ENCODE data around the gene RNGTT.
"Not testable (repeated sequence)": the region's sequence is repeated elsewhere in the genome, so short reads cannot be mapped to it uniquely, and the experiment has no call there.

Gene RNGTT

DNA sequence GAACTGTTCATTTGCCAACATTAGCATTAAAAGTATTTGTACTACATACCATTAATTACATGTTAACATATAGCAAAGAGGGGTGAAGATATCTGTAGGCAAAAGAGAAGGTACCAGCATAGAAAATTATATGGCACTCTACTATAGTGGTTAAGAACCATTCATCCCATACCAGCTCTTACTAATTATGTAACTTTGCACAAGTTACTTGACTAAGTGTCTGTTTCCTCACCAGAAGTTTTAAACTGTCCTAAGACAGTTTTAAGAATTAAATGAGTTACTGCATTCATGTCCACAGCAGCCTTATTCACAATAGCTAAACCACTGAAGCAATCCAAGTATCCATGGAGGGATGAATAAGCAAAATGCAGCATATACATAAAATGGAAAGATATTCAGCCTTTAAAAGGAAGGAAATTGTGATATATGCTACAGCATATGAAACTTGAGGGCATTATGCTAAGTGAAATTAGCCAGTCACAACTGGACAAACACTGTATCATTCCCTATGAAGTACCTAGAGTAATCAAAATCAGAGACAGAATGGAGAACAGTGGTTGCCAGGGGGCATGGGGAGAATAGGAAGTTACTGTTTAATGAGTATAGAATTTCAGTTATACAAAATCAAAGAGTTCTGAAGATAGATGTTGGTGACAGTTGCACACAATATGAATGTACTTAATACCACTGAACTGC is 98.9 kb downstream of the RNGTT start:
- no peak for DNase-seq

DNA sequence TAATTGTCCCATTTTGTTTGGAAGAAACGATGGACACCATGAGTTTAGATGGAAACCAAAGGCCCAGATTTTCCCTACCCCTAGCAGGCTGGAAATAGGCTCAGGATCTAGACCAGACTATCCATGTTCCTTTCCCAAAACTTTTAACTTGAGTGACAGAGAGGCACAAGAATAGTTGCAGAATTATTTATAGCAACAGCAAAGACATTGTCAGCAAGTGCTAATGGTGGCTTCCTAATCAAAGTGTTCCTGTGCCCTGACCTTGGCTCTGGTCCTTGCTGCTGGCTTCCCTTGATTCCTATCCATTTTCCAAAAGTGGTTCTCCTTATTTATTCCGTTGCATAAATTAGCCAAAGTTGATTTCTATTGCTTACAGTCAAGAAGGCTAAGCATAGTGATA is 103.1 kb downstream of the RNGTT start:
- no peak for DNase-seq

- DNase-seq = no peak
Measured at GRCh38 chr6:88858455-88858854, 105.0 kb downstream of the RNGTT start.

DNA sequence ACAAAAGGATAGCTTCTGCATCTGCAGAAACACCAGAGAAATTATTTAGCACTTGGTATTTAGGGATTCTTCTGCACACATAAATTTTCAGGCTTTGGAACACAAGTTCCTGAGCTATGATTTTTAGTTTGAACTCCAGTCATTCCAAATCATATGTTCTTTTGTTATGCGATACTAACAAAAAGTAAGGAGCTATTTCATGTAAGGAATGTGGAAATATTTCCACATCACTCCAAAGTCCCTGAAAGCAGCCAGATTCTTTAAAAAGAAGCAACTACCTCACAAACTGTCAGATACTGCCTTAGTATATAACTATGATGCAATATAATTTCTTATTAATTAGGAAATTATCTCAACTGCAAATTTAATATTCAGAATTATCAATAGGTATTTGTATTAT is 106.9 kb downstream of the RNGTT start:
- no peak for DNase-seq

GRCh38 chr6:88855541-88856147 is 107.8 kb downstream of the RNGTT start:
- no peak for DNase-seq

- DNase-seq = no peak
Measured at GRCh38 chr6:88852775-88853174, 110.6 kb downstream of the RNGTT start.

- DNase-seq = no peak
Measured at GRCh38 chr6:88852000-88852399, 111.4 kb downstream of the RNGTT start.

DNA sequence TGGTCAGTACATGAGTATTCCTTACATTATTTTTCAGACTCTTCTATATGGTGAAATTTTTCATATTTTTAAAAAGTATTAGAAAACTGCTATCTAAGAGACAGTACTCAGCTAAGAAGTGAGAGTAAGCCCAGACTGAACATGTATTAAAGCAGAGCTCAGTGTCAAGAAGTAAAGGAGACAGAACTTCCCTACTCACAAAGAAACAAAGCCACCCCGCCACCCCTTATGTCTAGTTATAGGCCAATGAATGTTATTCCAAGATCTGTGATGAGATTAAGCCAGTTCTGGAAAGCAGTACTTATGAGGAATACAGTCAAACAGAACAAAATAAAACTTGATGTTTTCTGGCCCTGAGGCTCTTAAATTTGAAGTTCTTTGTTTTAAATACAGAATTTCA is 114.5 kb downstream of the RNGTT start:
- no peak for DNase-seq

DNA sequence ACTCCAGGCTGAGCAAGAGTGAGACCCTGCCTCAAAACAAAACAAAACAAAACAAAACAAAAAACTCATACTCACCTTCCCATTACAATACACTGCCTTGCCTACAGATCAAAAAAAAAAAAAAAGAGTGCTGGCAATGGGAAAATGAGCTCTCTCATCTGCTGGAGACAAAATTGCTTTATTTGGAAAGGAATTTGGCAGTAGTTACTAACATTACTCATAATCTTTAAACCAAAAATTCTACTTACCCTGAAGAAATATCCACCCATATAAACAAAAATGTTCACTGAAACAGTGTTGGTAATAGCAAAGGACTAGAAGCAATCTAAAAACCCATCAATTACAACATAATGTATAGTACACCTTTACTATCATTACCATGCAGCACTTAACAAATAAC is 120.4 kb downstream of the RNGTT start:
- DNase-seq = no peak

GRCh38 chr6:88842320-88842719 is 121.1 kb downstream of the RNGTT start:
- no peak for DNase-seq

GRCh38 chr6:88840796-88841539 is 122.5 kb downstream of the RNGTT start:
- no peak for DNase-seq

- no peak for DNase-seq
Measured at GRCh38 chr6:88840289-88840688, 123.1 kb downstream of the RNGTT start.

DNA sequence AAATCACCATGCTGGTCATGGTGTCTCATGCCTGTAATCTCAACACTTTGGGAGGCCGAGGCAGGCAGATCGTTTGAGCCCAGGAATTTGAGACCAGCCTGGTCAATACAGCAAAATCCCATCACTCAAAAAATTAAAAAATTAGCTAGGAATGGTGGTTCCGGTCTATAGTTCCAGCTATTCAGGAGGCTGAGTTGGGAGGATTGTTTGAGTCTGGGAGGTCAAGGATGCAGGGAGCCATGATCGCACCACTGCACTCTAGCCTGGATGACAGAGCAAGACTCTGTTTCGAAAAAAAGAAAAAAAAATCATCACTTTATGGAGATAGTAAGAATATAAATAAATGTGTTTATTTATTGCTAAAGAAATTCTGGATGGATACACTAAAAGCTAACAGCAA is 124.1 kb downstream of the RNGTT start:
- DNase-seq = no peak

GRCh38 chr6:88835210-88835609 is 128.2 kb downstream of the RNGTT start:
- DNase-seq = no peak

DNA sequence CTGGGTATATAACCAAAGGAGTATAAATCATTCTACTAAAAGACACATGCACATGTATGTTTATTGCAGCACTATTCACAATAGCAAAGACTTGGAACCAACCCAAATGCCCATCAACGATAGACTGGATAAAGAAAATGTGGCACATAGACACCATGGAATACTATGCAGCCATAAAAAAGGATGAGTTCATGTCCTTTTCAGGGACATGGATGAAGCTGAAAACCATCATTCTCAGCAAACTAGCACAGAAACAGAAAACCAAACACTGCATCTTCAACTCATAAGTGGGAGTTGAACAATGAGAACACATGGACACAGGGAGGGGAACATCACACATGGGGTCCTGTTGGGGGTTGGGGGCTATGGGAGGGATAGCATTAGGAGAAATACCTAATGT is 130.3 kb downstream of the RNGTT start:
- DNase-seq = not testable (repeated sequence)

DNA sequence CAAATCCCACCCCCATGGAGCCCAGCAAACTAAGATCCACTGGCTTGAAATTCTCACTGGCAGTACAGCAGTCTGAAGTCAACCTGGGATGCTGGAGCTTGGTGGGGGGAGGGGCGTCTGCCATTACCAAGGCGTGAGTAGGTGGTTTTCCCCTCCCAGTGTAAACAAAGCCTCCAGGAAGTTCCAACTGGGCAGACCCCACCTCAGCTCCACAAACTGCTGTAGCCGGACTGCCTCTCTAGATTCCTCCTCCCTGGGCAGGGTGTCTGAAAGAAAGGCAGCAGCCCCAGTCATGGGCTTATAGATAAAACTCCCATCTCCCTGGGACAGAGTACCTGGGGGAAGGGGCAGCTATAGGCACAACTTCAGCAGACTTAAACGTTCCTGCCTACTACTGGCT is 135.8 kb downstream of the RNGTT start:
- DNase-seq = not testable (repeated sequence)

DNA sequence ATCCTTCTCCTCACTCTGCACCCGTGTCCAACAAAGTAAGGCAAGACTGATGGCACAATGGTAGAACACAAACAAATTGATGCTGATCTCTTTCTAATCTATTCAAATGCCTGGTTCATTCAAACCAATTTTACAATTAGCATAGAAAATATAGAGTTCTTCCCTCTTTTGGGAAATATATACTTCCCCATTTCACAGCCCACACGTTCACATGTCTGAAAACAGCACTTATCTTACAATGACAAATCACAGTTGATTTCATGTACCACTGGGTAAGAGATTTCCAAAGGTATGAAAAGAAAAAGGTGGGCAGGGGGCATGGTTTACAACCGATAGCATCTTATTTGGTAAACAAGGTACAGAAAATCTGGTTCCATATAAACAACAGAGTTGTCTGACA is 137.6 kb downstream of the RNGTT start:
- peak; percentile 56 to 66 for DNase-seq

- DNase-seq = no peak
Measured at GRCh38 chr6:88823998-88824397, 139.4 kb downstream of the RNGTT start.

GRCh38 chr6:88815491-88815890 is 147.9 kb downstream of the RNGTT start:
- no peak for DNase-seq

- no peak for DNase-seq
Measured at GRCh38 chr6:88814909-88815308, 148.5 kb downstream of the RNGTT start.

- DNase-seq = no peak
Measured at GRCh38 chr6:88813045-88813444, 150.4 kb downstream of the RNGTT start.

DNA sequence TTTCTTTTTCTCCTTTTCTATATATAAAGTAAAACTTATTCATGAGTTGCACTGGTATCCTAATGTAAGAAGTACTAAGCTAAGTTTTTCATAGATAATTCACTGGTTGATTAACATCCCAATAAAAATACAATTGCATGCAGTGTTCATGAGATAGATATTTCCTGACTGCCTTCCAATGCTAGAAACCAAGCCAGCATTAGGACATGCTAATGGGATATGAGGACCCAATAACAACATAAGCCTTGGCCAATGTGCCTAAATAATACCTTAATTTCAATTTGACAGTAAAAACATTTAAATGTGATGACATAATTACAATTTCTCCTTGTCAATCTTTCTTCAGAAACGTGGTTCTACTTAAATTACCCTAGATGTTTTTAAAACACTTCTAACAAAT is 152.7 kb downstream of the RNGTT start:
- no peak for DNase-seq

- no peak for DNase-seq
Measured at GRCh38 chr6:88810089-88810488, 153.3 kb downstream of the RNGTT start.

- DNase-seq = no peak
Measured at GRCh38 chr6:88808381-88808780, 155.0 kb downstream of the RNGTT start.
